T-helper 22 cell (primary cell): Measurements from ENCODE around the gene OR6C3.
"Not testable (repeated sequence)": the region's sequence is repeated elsewhere in the genome, so short reads cannot be mapped to it uniquely, and the experiment has no call there.

ENCODE experiments used
- DNase-seq: peaks from one replicate; pipeline ENCODE4 v3.0.0-alpha.2; 2020; ENCODE audit warnings: low read depth

The OR6C3 gene

DNA sequence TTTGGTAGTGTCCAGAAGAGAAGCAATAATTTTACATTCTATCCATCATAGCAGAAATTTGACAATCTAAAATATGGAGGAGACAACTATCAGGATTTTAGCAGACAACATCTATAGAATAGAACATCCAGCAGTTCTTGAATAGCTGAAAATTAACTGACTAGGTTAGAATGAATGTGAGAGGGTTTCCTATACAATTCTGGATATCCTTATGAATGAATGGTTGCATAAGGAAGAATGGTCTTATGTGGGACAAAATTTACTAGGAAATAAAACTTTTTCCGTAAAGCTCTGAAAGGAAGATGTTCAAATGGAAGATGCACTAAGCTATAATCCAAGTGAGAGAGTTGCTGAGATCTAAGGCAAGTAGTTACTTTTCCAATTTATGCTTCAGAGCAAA lies at the start of gene OR6C3:
Gene OR6C3, plus strand, starts transcription at position 301 of the 400 bp plus-strand sequence. CDS start 955 bp downstream, outside the sequence.
- no peak for DNase-seq

- DNase-seq = no peak
These were observed 49.6 kb upstream of the OR6C3 start for GRCh38 chr12:55280991-55281390.

DNA sequence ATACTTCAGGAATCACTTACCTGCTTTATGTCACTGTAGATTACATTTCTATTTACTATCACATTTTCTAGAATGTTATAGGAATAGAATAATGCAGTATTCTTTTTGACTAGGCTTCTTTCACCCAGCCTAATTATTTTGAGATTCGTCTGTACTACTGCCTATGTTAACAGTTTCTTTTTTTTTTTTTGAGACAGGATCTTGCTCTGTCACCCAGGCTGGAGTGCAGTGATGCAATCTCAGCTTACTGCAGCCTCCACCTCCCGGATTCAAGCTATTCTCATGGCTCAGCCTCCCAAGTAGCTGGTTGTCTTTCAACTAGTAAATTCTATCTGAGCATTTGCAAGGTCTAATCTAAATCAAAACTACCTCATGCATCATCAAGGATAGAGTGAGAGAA lies 40.5 kb upstream of the OR6C3 start:
- no peak for DNase-seq

GRCh38 chr12:55296469-55296868 lies 34.1 kb upstream of the OR6C3 start, which contains the start of gene OR6C6:
TSS of gene OR6C6 (minus strand) at chr12:55296569. CDS start at chr12:55295232, 1,337 bp downstream.
- DNase-seq = no peak

- DNase-seq = no peak
These were observed 16.5 kb upstream of the OR6C3 start, which contains the start of gene OR6C1 for GRCh38 chr12:55314043-55314442. TSS of gene OR6C1 (plus strand) at chr12:55314343. CDS start at chr12:55320600, 6,257 bp downstream.

- DNase-seq = no peak
These were observed 10.3 kb upstream of the OR6C3 start for GRCh38 chr12:55320201-55320600.

- DNase-seq = not testable (repeated sequence)
These were observed 4.7 kb upstream of the OR6C3 start for GRCh38 chr12:55325801-55326200.

GRCh38 chr12:55336002-55336401 lies 5.5 kb downstream of the OR6C3 start:
- DNase-seq = no peak

GRCh38 chr12:55355338-55355737 lies 24.8 kb downstream of the OR6C3 start:
- DNase-seq = not testable (repeated sequence)

- no peak for DNase-seq
These were observed 32.1 kb downstream of the OR6C3 start, which contains the start of gene OR6C75 for GRCh38 chr12:55362675-55363074. TSS of gene OR6C75 (plus strand) at chr12:55362975. CDS start at chr12:55365111, 2,136 bp downstream.

GRCh38 chr12:55365086-55365485 lies 34.5 kb downstream of the OR6C3 start:
- DNase-seq = no peak

DNA sequence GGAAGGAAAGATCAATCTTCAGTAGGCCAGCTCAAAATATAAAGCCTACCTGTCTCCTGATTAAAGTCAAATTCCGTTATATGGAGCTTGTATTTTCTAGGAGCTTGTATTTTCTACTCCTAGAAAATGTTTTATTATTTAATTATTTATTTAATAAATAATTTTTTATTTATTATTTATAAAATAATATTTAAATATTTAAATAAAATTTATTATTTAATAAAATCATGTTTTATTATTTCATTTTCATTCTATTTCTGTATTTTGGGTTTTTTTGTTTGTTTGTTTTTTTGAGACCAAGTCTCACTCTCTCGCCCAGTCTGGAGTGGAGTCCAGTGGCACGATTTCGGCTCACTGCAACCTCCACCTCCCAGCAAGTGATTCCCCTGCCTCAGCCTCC lies 42.0 kb downstream of the OR6C3 start:
- no peak for DNase-seq
